ENCODE results near the gene TPP2. TPM values are rescaled to one million over a fixed set of nuclear protein-coding genes. Genes with fewer than 3 reads are reported as not detected.
A peak's percentile ranks its signal among the peaks of the same experiment; 100 is the strongest.

The TPP2 gene
- total RNA-seq, 1 donor from 2014 or later, result 43.4 TPM

- Histone ChIP-seq H3K36me3 (peaks cover 96% of the 10 kb centered on the region), H3K9me3 (no peaks in the 10 kb centered on the region), H3K27me3 (no peaks in the 10 kb centered on the region), H3K4me1 (no peaks in the 10 kb centered on the region), H3K27ac (no peak overlapping the region), H3K4me3 (no peak overlapping the region)
- TF ChIP-seq CTCF (IDR thresholded peaks at IDR 0.05), result no peak
- intact Hi-C loops (cut with DNase I), result no loop called here
- ATAC-seq (no peak), DNase-seq (no peak)
These were observed 31.8 kb downstream of the TPP2 start for GRCh38 chr13:102628559-102628958.

GRCh38 chr13:102631198-102631597, 34.4 kb downstream of the TPP2 start:
- peaks cover 100% of the 10 kb centered on the region for H3K36me3 ChIP-seq
- H3K4me3 ChIP-seq, result no peak overlapping the region
- no peak for DNase-seq
- H3K4me1 ChIP-seq, result no peaks in the 10 kb centered on the region
- no peak for ATAC-seq
- H3K27ac ChIP-seq, result no peak overlapping the region
- TF ChIP-seq CTCF (IDR thresholded peaks at IDR 0.05), result no peak
- intact Hi-C loops (cut with DNase I), result no loop called here
- no peaks in the 10 kb centered on the region for H3K27me3 ChIP-seq
- no peaks in the 10 kb centered on the region for H3K9me3 ChIP-seq

- Histone ChIP-seq H3K27ac (no peak overlapping the region), H3K4me3 (no peak overlapping the region), H3K36me3 (peaks cover 98% of the 10 kb centered on the region), H3K9me3 (no peaks in the 10 kb centered on the region), H3K4me1 (no peaks in the 10 kb centered on the region), H3K27me3 (no peaks in the 10 kb centered on the region)
- intact Hi-C loops (cut with DNase I), result no loop called here
- ATAC-seq (no peak), DNase-seq (no peak)
- TF ChIP-seq CTCF (IDR thresholded peaks at IDR 0.05), result no peak
These were observed 42.0 kb downstream of the TPP2 start for GRCh38 chr13:102638741-102639140.

- TF ChIP-seq CTCF (IDR thresholded peaks at IDR 0.05), result no peak
- DNase-seq (no peak), ATAC-seq (no peak)
- peaks cover 95% of the 10 kb centered on the region for H3K36me3 ChIP-seq
- no peaks in the 10 kb centered on the region for H3K4me1 ChIP-seq
- H3K9me3 ChIP-seq, result no peaks in the 10 kb centered on the region
- no peak overlapping the region for H3K4me3 ChIP-seq
- no peaks in the 10 kb centered on the region for H3K27me3 ChIP-seq
- intact Hi-C loops (cut with DNase I), result no loop called here
- H3K27ac ChIP-seq, result no peak overlapping the region
These were observed 45.2 kb downstream of the TPP2 start for GRCh38 chr13:102642029-102642428.

- peak; percentile 73 for DNase-seq
- Histone ChIP-seq H3K4me1 (no peaks in the 10 kb centered on the region), H3K27me3 (no peaks in the 10 kb centered on the region), H3K9me3 (no peaks in the 10 kb centered on the region), H3K27ac (no peak overlapping the region), H3K4me3 (no peak overlapping the region), H3K36me3 (peaks cover 95% of the 10 kb centered on the region)
- TF ChIP-seq CTCF (IDR thresholded peaks at IDR 0.05), result no peak
- ATAC-seq, result peak; percentile 62
- intact Hi-C loops (cut with DNase I), result no loop called here
These were observed 45.7 kb downstream of the TPP2 start for GRCh38 chr13:102642475-102642874.

- ATAC-seq (no peak), DNase-seq (no peak)
- no peak overlapping the region for H3K27ac ChIP-seq
- no peaks in the 10 kb centered on the region for H3K4me1 ChIP-seq
- no peaks in the 10 kb centered on the region for H3K9me3 ChIP-seq
- intact Hi-C loops (cut with DNase I), result no loop called here
- TF ChIP-seq CTCF (IDR thresholded peaks at IDR 0.05), result no peak
- H3K36me3 ChIP-seq, result peaks cover 95% of the 10 kb centered on the region
- no peak overlapping the region for H3K4me3 ChIP-seq
- no peaks in the 10 kb centered on the region for H3K27me3 ChIP-seq
These were observed 46.9 kb downstream of the TPP2 start for GRCh38 chr13:102643656-102644055.

Measured in upper lobe of right lung (tissue), 1 donor.